ENCODE data around the gene FRZB.
"Not testable (repeated sequence)": the region's sequence is repeated elsewhere in the genome, so short reads cannot be mapped to it uniquely, and the experiment has no call there.

FRZB gene, protein sequence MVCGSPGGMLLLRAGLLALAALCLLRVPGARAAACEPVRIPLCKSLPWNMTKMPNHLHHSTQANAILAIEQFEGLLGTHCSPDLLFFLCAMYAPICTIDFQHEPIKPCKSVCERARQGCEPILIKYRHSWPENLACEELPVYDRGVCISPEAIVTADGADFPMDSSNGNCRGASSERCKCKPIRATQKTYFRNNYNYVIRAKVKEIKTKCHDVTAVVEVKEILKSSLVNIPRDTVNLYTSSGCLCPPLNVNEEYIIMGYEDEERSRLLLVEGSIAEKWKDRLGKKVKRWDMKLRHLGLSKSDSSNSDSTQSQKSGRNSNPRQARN

DNA sequence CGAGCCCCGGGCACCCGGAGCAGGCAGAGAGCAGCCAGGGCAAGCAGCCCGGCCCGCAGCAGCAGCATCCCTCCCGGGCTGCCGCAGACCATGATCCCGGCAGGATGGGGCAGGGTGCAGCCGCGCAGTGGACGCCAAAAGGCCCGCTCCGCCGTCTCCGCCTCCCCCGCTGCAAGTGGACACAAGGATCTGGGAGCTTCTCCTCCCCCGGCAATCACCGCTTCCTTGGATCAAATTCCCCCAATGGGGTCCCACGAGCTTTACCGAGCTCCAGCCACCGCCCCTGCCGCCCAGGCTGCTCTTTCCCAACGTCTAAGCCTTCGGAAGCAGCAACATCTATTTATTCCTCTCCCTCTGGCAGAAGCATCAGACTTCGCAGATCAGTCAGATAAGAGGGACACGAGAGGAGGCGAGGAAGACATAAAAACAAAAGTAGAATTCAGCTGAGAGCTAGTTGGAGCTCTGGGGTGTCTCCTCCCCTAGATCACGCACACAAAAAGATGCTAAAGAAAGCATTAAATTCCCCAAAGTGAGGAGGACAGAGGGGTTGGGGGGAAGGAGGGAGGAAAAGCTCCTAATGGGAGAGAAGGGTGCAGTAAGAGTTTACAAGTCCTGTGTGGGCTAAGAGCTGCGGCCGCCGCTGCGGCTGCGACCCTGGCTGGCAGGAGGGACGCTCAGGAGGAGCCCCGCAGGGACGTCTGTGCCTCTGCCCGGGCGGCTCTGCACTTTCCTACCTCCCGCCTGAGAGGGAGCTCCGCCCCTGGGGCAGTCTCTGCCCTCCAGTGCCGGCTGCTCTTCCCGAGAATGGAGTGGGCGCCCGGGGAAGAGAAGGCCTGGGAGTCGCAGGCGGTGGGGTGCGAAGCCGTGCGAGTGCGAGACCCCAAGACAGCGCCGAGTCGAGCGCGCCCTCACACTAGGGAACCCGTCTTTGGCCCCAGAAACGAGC lies at the start of gene FRZB:
FRZB (minus strand) TSS at position 177 of the 946 bp plus-strand sequence; CDS start at position 92, 85 bp downstream.
- DNase-seq, result peak; percentile 70

DNA sequence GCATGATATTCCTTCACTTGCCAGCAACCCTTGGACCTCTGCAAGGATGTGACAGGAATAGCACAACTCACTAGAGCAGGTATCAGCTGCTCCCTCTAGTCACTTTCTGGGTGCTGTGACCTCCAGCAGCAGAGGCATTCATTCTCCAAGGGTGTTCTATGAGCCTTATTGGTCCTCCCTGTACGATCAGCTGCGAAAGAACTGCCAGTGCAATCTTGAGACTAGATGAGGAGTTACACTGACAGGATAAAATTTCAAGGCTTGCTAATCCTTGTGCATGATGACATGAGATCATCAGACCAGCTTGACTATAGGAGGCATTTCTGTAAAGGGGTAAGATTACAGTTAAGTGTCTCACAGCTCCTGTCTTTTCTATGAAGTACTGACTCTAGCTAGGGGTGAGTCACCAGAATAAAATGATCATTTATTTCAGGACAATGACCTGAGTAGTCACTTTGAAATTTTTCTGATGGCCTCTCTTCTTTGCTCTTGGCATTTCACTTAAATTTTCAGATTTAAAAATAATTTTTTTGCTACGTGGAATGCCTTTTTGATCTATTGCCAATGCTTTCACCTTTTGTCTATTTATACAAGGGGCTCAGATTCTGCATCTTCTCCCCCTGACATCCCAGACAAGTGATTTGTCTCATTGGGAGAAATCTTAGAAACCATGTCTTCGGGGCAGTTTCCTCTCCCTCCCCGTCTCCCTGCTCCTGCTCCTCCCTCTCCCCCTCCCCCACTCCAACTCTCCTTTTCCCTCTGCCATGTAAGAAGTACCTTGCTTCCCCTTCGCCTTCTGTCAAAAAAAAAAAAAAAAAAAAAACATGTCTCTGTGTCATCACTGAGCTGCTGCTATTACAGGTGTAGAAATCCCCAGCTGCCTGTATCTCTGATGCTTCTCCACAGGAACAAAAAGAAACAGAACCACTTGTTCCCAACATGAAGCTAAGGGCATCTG lies 49.2 kb upstream of the FRZB start:
- peak; percentile 91 for DNase-seq

- no peak for DNase-seq
Observed at GRCh38 chr2:182914852-182915251, 48.4 kb upstream of the FRZB start.

- DNase-seq, result no peak
Observed at GRCh38 chr2:182913064-182913463, 46.6 kb upstream of the FRZB start.

GRCh38 chr2:182912518-182912915 lies 46.1 kb upstream of the FRZB start:
- no peak for DNase-seq

GRCh38 chr2:182911813-182912517 lies 45.5 kb upstream of the FRZB start:
- DNase-seq, result no peak

DNA sequence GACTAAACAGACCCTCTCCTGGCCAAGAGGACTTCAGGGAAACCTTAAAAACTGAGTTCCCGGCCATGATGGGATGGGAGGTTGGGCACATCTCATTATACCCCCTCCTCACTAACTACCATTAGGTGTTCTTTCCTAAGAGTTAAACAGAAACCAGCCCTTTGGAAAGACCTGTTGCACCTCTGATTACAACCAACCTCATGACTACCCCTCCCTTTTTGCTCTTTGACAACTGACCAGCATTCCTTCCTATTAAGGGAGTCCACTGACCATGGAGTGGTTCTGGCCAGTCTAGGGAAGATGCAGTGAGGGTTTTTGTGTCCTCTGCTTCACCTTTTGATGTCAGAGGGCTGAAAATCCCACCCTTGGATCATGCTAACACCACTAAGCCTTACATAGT lies 44.5 kb upstream of the FRZB start:
- DNase-seq, result no peak

DNA sequence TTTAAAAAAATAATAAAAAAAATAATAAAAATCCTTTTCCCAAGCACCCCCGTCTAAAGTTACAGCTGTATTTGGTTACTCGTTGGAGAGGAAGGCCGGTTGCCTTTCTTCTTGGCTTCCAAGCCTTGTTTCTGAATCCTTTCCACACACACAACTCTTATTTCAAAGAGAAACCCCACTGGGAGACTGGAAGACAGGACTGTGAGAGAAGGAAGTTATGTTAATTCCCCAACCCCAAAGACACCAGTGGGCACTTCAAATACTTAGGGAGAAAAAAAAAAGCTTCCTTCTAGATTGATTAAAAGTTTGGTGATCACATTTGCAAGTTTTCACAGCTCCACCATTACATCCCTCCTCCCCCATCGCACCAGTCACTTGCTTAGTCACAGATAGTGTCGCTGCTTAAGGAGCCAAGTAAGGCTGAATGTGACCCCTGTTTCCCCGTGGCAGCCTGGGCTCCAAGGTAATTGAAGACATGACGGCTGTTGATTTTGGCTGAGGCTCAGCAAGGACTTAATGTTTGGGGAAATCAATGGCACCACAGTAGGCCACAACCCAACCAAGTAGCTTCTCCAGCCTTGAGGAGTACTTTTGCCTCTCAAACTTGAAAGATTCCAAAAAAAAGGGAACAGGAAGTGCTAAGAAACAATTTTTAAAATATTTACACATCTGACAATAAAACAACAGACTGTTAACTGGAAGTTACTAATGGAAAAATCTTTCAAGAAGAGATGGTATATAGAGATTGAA lies 40.8 kb upstream of the FRZB start:
- DNase-seq, result peak; percentile 44

- no peak for DNase-seq
Observed at GRCh38 chr2:182906454-182906853, 40.0 kb upstream of the FRZB start.

DNA sequence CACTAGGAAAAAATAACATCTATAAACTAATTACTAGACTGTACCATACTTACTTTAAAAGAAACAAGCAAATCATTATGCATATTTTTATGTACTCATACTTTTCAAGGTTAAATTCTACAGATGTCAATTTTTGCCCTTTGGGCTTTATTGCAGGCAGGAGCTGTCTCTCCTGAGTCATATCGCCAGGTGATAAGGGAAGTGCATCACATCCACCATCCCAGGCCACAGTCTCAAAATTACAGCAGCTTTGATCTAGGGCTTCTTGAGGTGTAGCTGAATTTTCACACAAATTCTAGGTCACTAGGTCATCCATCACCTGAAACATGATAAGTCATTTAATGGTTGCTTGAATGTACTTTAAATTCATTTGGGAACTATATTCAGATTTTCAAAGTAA lies 38.4 kb upstream of the FRZB start:
- DNase-seq, result no peak

DNA sequence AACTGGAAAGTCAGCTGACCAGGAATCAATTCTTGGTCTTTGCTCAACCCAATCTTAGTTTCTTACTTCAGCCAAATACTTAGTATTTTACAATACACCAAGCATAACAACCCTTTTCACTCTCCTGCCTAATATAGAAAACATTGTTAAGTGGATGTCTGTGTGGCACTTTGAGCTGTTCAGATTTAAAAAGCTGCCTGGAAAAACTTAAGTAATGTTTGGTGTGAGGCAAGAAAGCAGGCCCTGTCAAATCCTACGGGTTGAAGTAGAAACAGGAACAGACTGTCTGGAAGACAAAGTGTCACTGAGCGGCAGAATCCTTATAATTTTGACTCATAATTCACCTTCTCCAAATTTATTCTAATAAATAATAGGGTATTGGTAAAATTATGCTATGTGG lies 37.1 kb upstream of the FRZB start:
- DNase-seq, result no peak

DNA sequence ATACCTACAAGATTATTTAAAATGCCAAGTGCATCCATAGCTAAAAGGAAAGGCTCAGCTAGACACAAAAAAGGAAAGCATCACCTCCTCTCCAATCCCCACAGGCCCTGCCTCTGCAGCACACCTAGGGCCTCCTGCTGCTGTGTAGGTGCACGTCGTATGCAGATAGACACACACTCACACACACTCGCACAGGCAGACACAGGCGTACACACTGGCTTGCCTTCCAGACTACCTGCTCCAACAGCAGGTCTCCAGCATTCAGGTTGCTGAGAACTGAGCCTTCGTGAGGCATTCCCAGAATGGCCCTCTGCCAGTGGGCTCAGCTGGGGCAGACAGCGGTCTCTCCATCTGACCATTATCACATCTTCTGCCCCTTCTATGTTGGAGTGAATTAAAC lies 35.3 kb upstream of the FRZB start:
- DNase-seq, result no peak

DNA sequence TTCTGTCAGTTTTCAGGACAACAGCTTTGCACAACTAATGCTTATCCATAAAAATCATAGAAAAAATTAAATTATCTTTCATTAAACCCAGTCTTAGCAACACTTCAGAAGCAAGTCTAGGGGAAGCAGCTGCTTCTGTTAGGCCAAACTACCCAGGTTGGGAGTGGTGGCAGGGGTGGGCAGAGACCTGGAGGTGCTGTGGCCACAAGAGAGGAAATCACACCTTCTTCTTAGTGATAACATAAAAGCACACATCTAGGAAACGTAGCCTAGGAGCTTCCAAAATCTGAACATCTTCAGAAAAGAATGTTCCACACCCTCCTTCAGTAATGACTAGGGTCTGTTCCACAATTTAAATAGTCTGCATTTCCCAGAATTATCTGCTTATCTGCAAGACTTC lies 32.3 kb upstream of the FRZB start:
- no peak for DNase-seq

- peak; percentile 72 for DNase-seq
Observed at GRCh38 chr2:182897137-182897536, 30.7 kb upstream of the FRZB start.

GRCh38 chr2:182895798-182896197 lies 29.4 kb upstream of the FRZB start:
- DNase-seq, result no peak

GRCh38 chr2:182895169-182895568 lies 28.7 kb upstream of the FRZB start:
- DNase-seq, result no peak

DNA sequence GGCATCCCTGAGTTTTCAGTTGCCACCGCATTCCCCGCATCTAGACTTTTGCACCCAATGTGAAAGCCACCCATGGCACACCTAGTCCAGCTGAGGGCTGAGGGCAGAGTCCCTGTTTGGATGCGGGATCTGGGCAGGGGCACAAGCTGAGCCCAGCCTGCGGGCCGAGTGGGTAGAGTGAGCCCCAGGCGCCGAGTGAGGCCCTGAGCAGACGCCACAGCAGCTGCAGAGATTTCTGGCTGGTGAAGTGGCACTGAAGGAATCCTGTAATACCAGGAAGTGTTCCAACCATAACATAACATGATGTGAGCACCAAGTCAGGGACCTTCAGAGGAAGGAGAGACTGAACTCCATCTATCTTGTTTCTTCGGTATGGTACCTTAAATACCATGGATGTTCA lies 27.7 kb upstream of the FRZB start:
- no peak for DNase-seq

DNA sequence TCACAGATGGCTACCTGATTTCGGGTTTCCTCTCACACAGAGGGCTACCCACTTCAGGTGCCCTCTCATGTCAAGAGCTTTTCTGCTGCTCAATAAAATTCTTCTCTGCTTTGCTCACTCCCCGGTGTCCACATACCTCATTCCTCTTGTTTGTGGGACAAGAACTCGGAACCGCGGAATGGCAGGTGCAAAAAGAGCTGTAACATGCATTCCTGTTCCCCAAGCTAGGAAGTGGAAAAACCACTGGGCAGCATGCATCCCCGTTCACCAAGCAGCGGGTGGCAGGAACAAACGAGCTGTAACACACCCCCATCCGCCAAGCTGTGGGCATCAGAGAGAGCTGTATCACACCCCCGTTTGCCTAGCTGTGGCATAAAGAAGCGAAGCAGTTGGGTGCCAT lies 27.2 kb upstream of the FRZB start:
- no peak for DNase-seq

- not testable (repeated sequence) for DNase-seq
Observed at GRCh38 chr2:182893035-182893434, 26.6 kb upstream of the FRZB start.

GRCh38 chr2:182891611-182892010 lies 25.2 kb upstream of the FRZB start:
- DNase-seq, result no peak

- DNase-seq, result no peak
Observed at GRCh38 chr2:182890773-182891378, 24.4 kb upstream of the FRZB start.
